Adipocyte (in vitro differentiated cells): ENCODE results near the gene FAAH.
A peak's percentile ranks its signal among the peaks of the same experiment; 100 is the strongest.
"Not testable (repeated sequence)": the region's sequence is repeated elsewhere in the genome, so short reads cannot be mapped to it uniquely, and the experiment has no call there.

Source experiments
- DNase-seq: peaks from one replicate; pipeline ENCODE4 v3.0.0-alpha.2; 2015; ENCODE audit warnings: low read depth
- H3K27me3 ChIP-seq: replicated peaks from 2 replicates; pipeline ENCODE4 v1.7.0; 2013; ENCODE audit warnings: mild to moderate bottlenecking, low read length, moderate library complexity; ENCODE audit not compliant: control insufficient read depth, insufficient read depth
- H3K36me3 ChIP-seq: 2 replicates; pipeline ENCODE4 v1.7.0; 2013; ENCODE audit warnings: low read length, mild to moderate bottlenecking, moderate library complexity; ENCODE audit not compliant: control insufficient read depth, insufficient read depth, severe bottlenecking
- H3K4me1 ChIP-seq: 2 replicates; pipeline ENCODE4 v1.7.0; 2013; ENCODE audit warnings: mild to moderate bottlenecking, low read length, moderate library complexity; ENCODE audit not compliant: control insufficient read depth, insufficient read depth
- H3K4me3 ChIP-seq: 2 replicates; pipeline ENCODE4 v1.7.0; 2013; ENCODE audit warnings: mild to moderate bottlenecking, low read length, moderate library complexity
- H3K9ac ChIP-seq: 2 replicates; pipeline ENCODE4 v1.7.0; 2013; ENCODE audit warnings: mild to moderate bottlenecking, low read length, moderate library complexity
- H3K9me3 ChIP-seq: 2 replicates; pipeline ENCODE4 v1.7.0; 2013; ENCODE audit warnings: mild to moderate bottlenecking, low read length, moderate library complexity; ENCODE audit not compliant: control insufficient read depth

Gene FAAH

GRCh38 chr1:46394108-46394871, at the start of gene FAAH:
Gene FAAH (plus strand): TSS chr1:46394317. CDS start chr1:46394349, 32 bp downstream.
- Histone ChIP-seq H3K27me3 (peaks cover 20% of the 10 kb centered on the region), H3K9ac (peak within 1 kb of the TSS; percentile 67), H3K9me3 (peaks cover 20% of the 10 kb centered on the region), H3K4me3 (peak within 1 kb of the TSS; percentile 71), H3K36me3 (no peaks in the 10 kb centered on the region), H3K4me1 (peaks cover 7% of the 10 kb centered on the region)
- DNase-seq: no peak

GRCh38 chr1:46344481-46344880, 49.6 kb upstream of the FAAH start:
- Histone ChIP-seq H3K36me3 (peaks cover 39% of the 10 kb centered on the region), H3K4me1 (peaks cover 21% of the 10 kb centered on the region)

GRCh38 chr1:46345281-46345680, 48.8 kb upstream of the FAAH start:
- H3K4me1 ChIP-seq: peaks cover 18% of the 10 kb centered on the region
- H3K36me3 ChIP-seq: peaks cover 47% of the 10 kb centered on the region
- H3K9me3 ChIP-seq: no peaks in the 10 kb centered on the region
- no peak overlapping the region for H3K4me3 ChIP-seq
- no peak for DNase-seq
- H3K27me3 ChIP-seq: no peaks in the 10 kb centered on the region
- H3K9ac ChIP-seq: no peak overlapping the region

More at GRCh38 chr1:46344481-46344880, 49.6 kb upstream of the FAAH start:
- Histone ChIP-seq H3K27me3 (no peaks in the 10 kb centered on the region), H3K9ac (no peak overlapping the region), H3K4me3 (no peak overlapping the region), H3K9me3 (no peaks in the 10 kb centered on the region)
- DNase-seq: no peak

- Histone ChIP-seq H3K9ac (no peak overlapping the region), H3K27me3 (no peaks in the 10 kb centered on the region), H3K4me1 (peaks cover 3% of the 10 kb centered on the region), H3K9me3 (no peaks in the 10 kb centered on the region), H3K4me3 (no peak overlapping the region), H3K36me3 (peaks cover 70% of the 10 kb centered on the region)
- DNase-seq: no peak
These were observed 41.8 kb upstream of the FAAH start for GRCh38 chr1:46352363-46352762.

GRCh38 chr1:46355920-46356319, 38.2 kb upstream of the FAAH start:
- not testable (repeated sequence) for DNase-seq, H3K9ac ChIP-seq, H3K4me1 ChIP-seq, H3K4me3 ChIP-seq, H3K9me3 ChIP-seq, H3K27me3 ChIP-seq
- H3K36me3 ChIP-seq: peaks cover 64% of the 10 kb centered on the region

GRCh38 chr1:46362158-46362557, 32.0 kb upstream of the FAAH start:
- no peak overlapping the region for H3K9ac ChIP-seq
- no peaks in the 10 kb centered on the region for H3K9me3 ChIP-seq
- H3K36me3 ChIP-seq: peaks cover 63% of the 10 kb centered on the region
- no peak overlapping the region for H3K4me3 ChIP-seq
- DNase-seq: no peak
- H3K4me1 ChIP-seq: peaks cover 12% of the 10 kb centered on the region
- no peaks in the 10 kb centered on the region for H3K27me3 ChIP-seq

GRCh38 chr1:46363121-46363520, 31.0 kb upstream of the FAAH start:
- no peak for DNase-seq

GRCh38 chr1:46364612-46365011, 29.5 kb upstream of the FAAH start:
- peaks cover 19% of the 10 kb centered on the region for H3K4me1 ChIP-seq
- peak; percentile 17 for DNase-seq
- no peaks in the 10 kb centered on the region for H3K27me3 ChIP-seq
- no peak overlapping the region for H3K9ac ChIP-seq
- H3K9me3 ChIP-seq: no peaks in the 10 kb centered on the region
- peaks cover 55% of the 10 kb centered on the region for H3K36me3 ChIP-seq
- H3K4me3 ChIP-seq: no peak overlapping the region

More at GRCh38 chr1:46363121-46363520, 31.0 kb upstream of the FAAH start:
- Histone ChIP-seq H3K4me3 (no peak overlapping the region), H3K9ac (no peak overlapping the region), H3K36me3 (peaks cover 60% of the 10 kb centered on the region), H3K9me3 (no peaks in the 10 kb centered on the region), H3K27me3 (no peaks in the 10 kb centered on the region), H3K4me1 (peaks cover 12% of the 10 kb centered on the region)

- Histone ChIP-seq H3K4me1 (peaks cover 27% of the 10 kb centered on the region), H3K36me3 (peaks cover 50% of the 10 kb centered on the region)
- H3K9me3 ChIP-seq, DNase-seq, H3K9ac ChIP-seq, H3K27me3 ChIP-seq, H3K4me3 ChIP-seq: not testable (repeated sequence)
These were observed 28.3 kb upstream of the FAAH start for GRCh38 chr1:46365796-46366195.

GRCh38 chr1:46367072-46367471, 27.0 kb upstream of the FAAH start:
- H3K9ac ChIP-seq: no peak overlapping the region
- no peaks in the 10 kb centered on the region for H3K9me3 ChIP-seq
- H3K36me3 ChIP-seq: peaks cover 37% of the 10 kb centered on the region
- no peaks in the 10 kb centered on the region for H3K27me3 ChIP-seq
- no peak overlapping the region for H3K4me3 ChIP-seq
- no peak for DNase-seq
- peaks cover 27% of the 10 kb centered on the region for H3K4me1 ChIP-seq

GRCh38 chr1:46367701-46368100, 26.4 kb upstream of the FAAH start:
- DNase-seq, H3K27me3 ChIP-seq, H3K9me3 ChIP-seq, H3K4me3 ChIP-seq, H3K9ac ChIP-seq: not testable (repeated sequence)
- Histone ChIP-seq H3K4me1 (peaks cover 27% of the 10 kb centered on the region), H3K36me3 (peaks cover 31% of the 10 kb centered on the region)

- Histone ChIP-seq H3K4me1 (peaks cover 27% of the 10 kb centered on the region), H3K27me3 (no peaks in the 10 kb centered on the region)
These were observed 25.3 kb upstream of the FAAH start for GRCh38 chr1:46368791-46369190.

More at GRCh38 chr1:46368791-46369190, 25.3 kb upstream of the FAAH start:
- no peaks in the 10 kb centered on the region for H3K9me3 ChIP-seq
- no peak for DNase-seq
- H3K36me3 ChIP-seq: peaks cover 21% of the 10 kb centered on the region
- no peak overlapping the region for H3K4me3 ChIP-seq
- H3K9ac ChIP-seq: peak overlapping the region; percentile 48
